ENCODE measurements around the gene CALML3. TPM values are rescaled to one million over a fixed set of nuclear protein-coding genes. Genes with fewer than 3 reads are reported as not detected.

CALML3 gene
- total and polyA plus RNA-seq, 2 of the 8 experiments (the other 6 are each of a cell fraction or from before 2014, with no cell fraction given): not detected

DNA sequence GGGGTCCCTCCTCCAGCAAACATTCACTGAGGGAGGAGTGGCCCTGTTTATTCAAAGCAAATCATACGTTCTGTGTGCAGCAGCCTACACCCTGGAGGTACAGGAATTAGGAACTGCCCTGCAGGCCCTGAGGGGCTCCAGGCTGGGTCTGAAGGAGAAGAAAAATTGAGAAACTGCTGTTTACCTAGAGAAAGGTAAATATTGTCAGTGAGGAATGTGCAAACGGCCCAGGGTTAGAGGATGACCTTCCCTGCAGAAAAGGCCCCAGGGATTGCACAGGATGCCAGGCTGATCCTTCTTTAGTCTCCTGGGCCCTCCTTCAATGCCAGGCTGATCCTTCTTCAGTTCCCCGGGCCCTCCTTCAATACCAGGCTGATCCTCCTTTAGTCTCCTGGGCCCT is 31.1 kb upstream of the CALML3 start (continued):
- no peak for TF ChIP-seq CHD7 (IDR thresholded peaks at IDR 0.05; ENCODE audit: insufficient replicate concordance, low read length)
- no peak for TF ChIP-seq SIN3A (conservative IDR thresholded peaks at IDR 0.05 in 1 of 2, IDR thresholded peaks at IDR 0.05 in 1 of 2; ENCODE audit: low read depth in 1 of 2, low read length in 2 of 2)
- TF ChIP-seq ZNF274 (IDR thresholded peaks at IDR 0.05; ENCODE audit: borderline replicate concordance, extremely low read depth, low read length): no peak

Data from H1 (cell line).